KMS-11 (cell line): Measurements from ENCODE around the gene LAG3.

Source experiments
- H2AFZ ChIP-seq: fragments of 200-600 bp; sonication (generic); 2 replicates; pipeline ENCODE4 v1.6.1; 2016; ENCODE audit warnings: antibody characterized with exemption, mixed run types, low read depth
- H3K27ac ChIP-seq: fragments of 200-600 bp; sonication (generic); 2 replicates; pipeline ENCODE4 v1.6.1; 2016; ENCODE audit warnings: mild to moderate bottlenecking, mixed run types
- H3K27me3 ChIP-seq: fragments of 200-600 bp; sonication (generic); 2 replicates; pipeline ENCODE4 v1.6.1; 2017; ENCODE audit warnings: mild to moderate bottlenecking, low read depth, mixed run types, moderate library complexity; ENCODE audit not compliant: insufficient read depth
- H3K36me3 ChIP-seq: fragments of 200-600 bp; sonication (generic); 2 replicates; pipeline ENCODE4 v1.6.1; 2017; ENCODE audit warnings: mild to moderate bottlenecking, mixed run types; ENCODE audit not compliant: insufficient read depth
- H3K4me1 ChIP-seq: fragments of 200-600 bp; sonication (generic); 2 replicates; pipeline ENCODE4 v1.6.1; 2016; ENCODE audit warnings: mild to moderate bottlenecking, low read depth, mixed run types; ENCODE audit not compliant: poor library complexity, severe bottlenecking
- H3K4me2 ChIP-seq: fragments of 200-600 bp; sonication (generic); 2 replicates; pipeline ENCODE4 v1.7.0; 2016; ENCODE audit warnings: mild to moderate bottlenecking, mixed run types
- H3K4me3 ChIP-seq: fragments of 200-600 bp; sonication (generic); IDR thresholded peaks from 2 replicates; pipeline ENCODE4 v1.6.1; 2017; ENCODE audit warnings: low read depth, low read length, mixed read lengths; ENCODE audit not compliant: insufficient read depth
- H3K79me2 ChIP-seq: fragments of 200-600 bp; sonication (generic); 2 replicates; pipeline ENCODE4 v1.6.1; 2016; ENCODE audit warnings: low read depth, mixed run types; ENCODE audit not compliant: insufficient read depth
- H3K9ac ChIP-seq: fragments of 200-600 bp; sonication (generic); 2 replicates; pipeline ENCODE4 v1.6.1; 2016; ENCODE audit warnings: mild to moderate bottlenecking, mixed run types
- H4K20me1 ChIP-seq: fragments of 200-600 bp; sonication (generic); 2 replicates; pipeline ENCODE4 v1.6.1; 2016; ENCODE audit warnings: mild to moderate bottlenecking, mixed run types; ENCODE audit not compliant: insufficient read depth
- CTCF ChIP-seq: fragments of 200-600 bp; sonication (generic); conservative IDR thresholded peaks from 2 replicates; pipeline ENCODE4 v1.6.1; 2017; ENCODE audit warnings: low read depth, mild to moderate bottlenecking, antibody characterized with exemption, low read length, moderate library complexity, mixed read lengths

Gene LAG3

DNA sequence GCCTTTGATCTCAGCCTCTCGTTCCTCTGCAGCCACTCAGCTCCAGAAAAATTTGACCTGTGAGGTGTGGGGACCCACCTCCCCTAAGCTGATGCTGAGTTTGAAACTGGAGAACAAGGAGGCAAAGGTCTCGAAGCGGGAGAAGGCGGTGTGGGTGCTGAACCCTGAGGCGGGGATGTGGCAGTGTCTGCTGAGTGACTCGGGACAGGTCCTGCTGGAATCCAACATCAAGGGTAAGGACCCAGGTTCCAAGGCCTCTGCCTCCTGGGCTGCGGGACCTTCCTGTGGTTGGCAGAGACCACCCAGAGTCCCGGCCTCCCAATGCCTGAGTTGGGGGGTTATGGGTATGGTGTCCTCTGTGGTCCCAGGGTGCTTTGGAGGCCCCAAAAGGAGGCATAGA is 44.8 kb downstream of the LAG3 start:
- H3K27ac ChIP-seq: no peak overlapping the region
- H3K36me3 ChIP-seq: no peaks in the 10 kb centered on the region

GRCh38 chr12:6817662-6818157 is 45.4 kb downstream of the LAG3 start:
- Histone ChIP-seq H3K27me3 (peaks cover 28% of the 10 kb centered on the region), H3K4me1 (no peaks in the 10 kb centered on the region), H3K36me3 (no peaks in the 10 kb centered on the region), H4K20me1 (no peaks in the 10 kb centered on the region), H3K4me3 (no peak overlapping the region), H2AFZ (no peak overlapping the region), H3K27ac (no peak overlapping the region), H3K4me2 (no peak overlapping the region), H3K79me2 (no peaks in the 10 kb centered on the region), H3K9ac (no peak overlapping the region)
- TF ChIP-seq CTCF: no peak

More for the DNA sequence above, 44.8 kb downstream of the LAG3 start:
- no peak overlapping the region for H2AFZ ChIP-seq
- TF ChIP-seq CTCF: no peak
- no peak overlapping the region for H3K4me3 ChIP-seq
- no peaks in the 10 kb centered on the region for H4K20me1 ChIP-seq
- no peaks in the 10 kb centered on the region for H3K4me1 ChIP-seq
- peaks cover 23% of the 10 kb centered on the region for H3K27me3 ChIP-seq
- no peak overlapping the region for H3K9ac ChIP-seq
- H3K79me2 ChIP-seq: no peaks in the 10 kb centered on the region
- H3K4me2 ChIP-seq: no peak overlapping the region

- no peak overlapping the region for H3K4me3 ChIP-seq
- peaks cover 33% of the 10 kb centered on the region for H3K27me3 ChIP-seq
- H2AFZ ChIP-seq: no peak overlapping the region
- no peaks in the 10 kb centered on the region for H4K20me1 ChIP-seq
- H3K4me2 ChIP-seq: no peak overlapping the region
- no peak overlapping the region for H3K9ac ChIP-seq
- no peak for TF ChIP-seq CTCF
- H3K36me3 ChIP-seq: no peaks in the 10 kb centered on the region
- no peaks in the 10 kb centered on the region for H3K4me1 ChIP-seq
- no peak overlapping the region for H3K27ac ChIP-seq
- H3K79me2 ChIP-seq: no peaks in the 10 kb centered on the region
These were observed 45.9 kb downstream of the LAG3 start for GRCh38 chr12:6818222-6818621.

- H4K20me1 ChIP-seq: no peaks in the 10 kb centered on the region
- peaks cover 37% of the 10 kb centered on the region for H3K27me3 ChIP-seq
- H3K4me2 ChIP-seq: no peak overlapping the region
- no peaks in the 10 kb centered on the region for H3K79me2 ChIP-seq
- no peak for TF ChIP-seq CTCF
- H3K27ac ChIP-seq: no peak overlapping the region
- no peaks in the 10 kb centered on the region for H3K4me1 ChIP-seq
- H3K4me3 ChIP-seq: no peak overlapping the region
- no peaks in the 10 kb centered on the region for H3K36me3 ChIP-seq
- no peak overlapping the region for H2AFZ ChIP-seq
- no peak overlapping the region for H3K9ac ChIP-seq
These were observed 46.3 kb downstream of the LAG3 start for GRCh38 chr12:6818645-6819044.
